Measurements from ENCODE around the gene UPB1.

The UPB1 gene

GRCh38 chr22:24518228-24518627 is 23.1 kb downstream of the UPB1 start:
- no peak for TF ChIP-seq CTCF (IDR thresholded peaks at IDR 0.05; ENCODE audit: unreplicated experiment in 3 of 3)
- Mint-ChIP-seq H3K27ac (peak overlapping the region in 1 of 3 experiments; percentile 52), H3K9me3 (no peaks in the 10 kb centered on the region), H3K4me1 (peaks cover 32% of the 10 kb centered on the region), H3K4me3 (no peak overlapping the region), H3K27me3 (ENCODE audit: low read depth) (peaks cover 14% of the 10 kb centered on the region), H3K36me3 (ENCODE audit: low read depth) (no peaks in the 10 kb centered on the region)

- TF ChIP-seq CTCF (IDR thresholded peaks at IDR 0.05; ENCODE audit: unreplicated experiment in 3 of 3): no peak
- Mint-ChIP-seq H3K27me3 (ENCODE audit: low read depth) (peaks cover 7% of the 10 kb centered on the region), H3K9me3 (no peaks in the 10 kb centered on the region), H3K27ac (no peak overlapping the region), H3K4me1 (peaks cover 25% of the 10 kb centered on the region), H3K4me3 (no peak overlapping the region), H3K36me3 (ENCODE audit: low read depth) (no peaks in the 10 kb centered on the region)
Observed at GRCh38 chr22:24518771-24519485, 23.8 kb downstream of the UPB1 start.

- peaks cover 19% of the 10 kb centered on the region for H3K4me1 Mint-ChIP-seq
- H3K36me3 Mint-ChIP-seq (ENCODE audit: low read depth): no peaks in the 10 kb centered on the region
- H3K27me3 Mint-ChIP-seq (ENCODE audit: low read depth): peaks cover 10% of the 10 kb centered on the region
- no peak for TF ChIP-seq CTCF (IDR thresholded peaks at IDR 0.05; ENCODE audit: unreplicated experiment in 3 of 3)
- no peak overlapping the region for H3K4me3 Mint-ChIP-seq
- H3K9me3 Mint-ChIP-seq: no peaks in the 10 kb centered on the region
- no peak overlapping the region for H3K27ac Mint-ChIP-seq
Observed at GRCh38 chr22:24519496-24519895, 24.4 kb downstream of the UPB1 start.

- H3K4me3 Mint-ChIP-seq: no peak overlapping the region
- H3K4me1 Mint-ChIP-seq: peaks cover 6% of the 10 kb centered on the region
- H3K36me3 Mint-ChIP-seq (ENCODE audit: low read depth): no peaks in the 10 kb centered on the region
- no peaks in the 10 kb centered on the region for H3K9me3 Mint-ChIP-seq
- peak; percentile 46 to 60 (median 52) for TF ChIP-seq CTCF (IDR thresholded peaks at IDR 0.05; ENCODE audit: unreplicated experiment in 3 of 3)
- H3K27ac Mint-ChIP-seq: no peak overlapping the region
- peaks cover 10% of the 10 kb centered on the region for H3K27me3 Mint-ChIP-seq (ENCODE audit: low read depth)
Observed at GRCh38 chr22:24521791-24522245, 26.7 kb downstream of the UPB1 start.

- H3K9me3 Mint-ChIP-seq: no peaks in the 10 kb centered on the region
- H3K36me3 Mint-ChIP-seq (ENCODE audit: low read depth): no peaks in the 10 kb centered on the region
- no peak for TF ChIP-seq CTCF (IDR thresholded peaks at IDR 0.05; ENCODE audit: unreplicated experiment in 3 of 3)
- H3K4me3 Mint-ChIP-seq: no peak overlapping the region
- peaks cover 10% of the 10 kb centered on the region for H3K27me3 Mint-ChIP-seq (ENCODE audit: low read depth)
- no peak overlapping the region for H3K27ac Mint-ChIP-seq
- H3K4me1 Mint-ChIP-seq: no peaks in the 10 kb centered on the region
Observed at GRCh38 chr22:24523873-24524272, 28.7 kb downstream of the UPB1 start.
